SK-N-MC (cell line): ENCODE results near the gene LDLRAP1.

Experiments
- EZH2 ChIP-seq: fragments of 200-600 bp; sonication (generic); IDR thresholded peaks from one replicate; pipeline ENCODE4 v1.6.1; 2017; ENCODE audit warnings: antibody characterized with exemption
- FOXP2 ChIP-seq: optimal IDR thresholded peaks from 2 replicates; pipeline ENCODE3; 2011; ENCODE audit warnings: mild to moderate bottlenecking, moderate library complexity; ENCODE audit not compliant: insufficient read depth; ENCODE audit errors: extremely low read length, control extremely low read depth
- POLR2AphosphoS5 ChIP-seq: IDR thresholded peaks from 2 replicates; pipeline ENCODE4 v1.6.1; 2012; ENCODE audit warnings: mild to moderate bottlenecking, low read depth, low read length, borderline replicate concordance

DNA sequence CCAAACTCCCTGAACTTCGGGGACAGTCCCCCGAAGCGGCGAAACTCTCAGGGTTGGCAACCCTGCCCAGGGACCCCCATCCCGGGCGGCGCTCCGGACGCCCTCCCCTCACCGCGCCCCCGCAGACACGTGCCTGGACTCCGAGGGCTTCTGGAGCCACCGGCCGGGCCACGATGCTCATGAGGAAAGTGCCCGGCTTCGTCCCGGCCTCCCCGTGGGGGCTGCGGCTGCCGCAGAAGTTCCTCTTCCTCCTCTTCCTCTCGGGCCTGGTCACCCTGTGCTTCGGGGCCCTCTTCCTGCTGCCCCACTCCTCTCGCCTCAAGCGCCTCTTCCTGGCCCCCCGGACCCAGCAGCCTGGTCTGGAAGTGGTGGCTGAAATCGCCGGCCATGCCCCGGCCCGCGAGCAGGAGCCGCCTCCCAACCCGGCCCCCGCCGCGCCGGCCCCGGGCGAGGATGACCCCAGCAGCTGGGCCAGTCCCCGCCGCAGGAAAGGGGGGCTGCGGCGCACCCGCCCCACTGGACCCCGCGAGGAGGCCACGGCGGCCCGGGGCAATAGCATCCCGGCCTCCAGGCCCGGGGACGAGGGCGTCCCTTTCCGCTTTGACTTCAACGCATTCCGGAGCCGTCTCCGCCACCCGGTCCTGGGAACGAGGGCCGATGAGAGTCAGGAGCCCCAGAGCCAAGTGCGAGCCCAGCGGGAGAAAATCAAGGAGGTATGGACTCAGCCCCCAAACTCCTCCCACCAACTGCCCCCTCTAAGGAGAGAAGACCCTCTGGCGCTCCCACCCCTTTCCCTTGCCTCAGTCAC is 74.4 kb downstream of the LDLRAP1 start:
- TF ChIP-seq POLR2AphosphoS5 (no peak), EZH2 (no peak), FOXP2 (no peak)
